Measurements from ENCODE around the gene KRTAP4-12.
"Not testable (repeated sequence)": the region's sequence is repeated elsewhere in the genome, so short reads cannot be mapped to it uniquely, and the experiment has no call there.

DNA sequence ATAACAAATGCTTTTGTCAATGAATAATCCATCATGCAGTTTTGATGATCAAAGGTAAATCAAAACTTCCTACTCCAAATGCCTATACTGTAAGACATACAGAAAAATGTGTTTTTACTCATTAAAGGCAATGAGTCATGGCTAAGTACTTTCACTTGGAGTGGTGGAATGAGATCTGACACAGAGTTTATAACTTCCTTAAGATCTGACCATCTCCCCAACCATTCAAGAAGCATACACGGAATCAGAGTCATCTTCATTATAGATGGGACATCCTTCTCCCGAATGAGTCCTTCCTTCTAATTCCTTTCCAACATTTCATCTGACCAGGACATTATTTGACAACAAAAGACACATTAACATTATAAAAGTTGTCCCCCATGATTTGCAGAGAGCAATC is 40.6 kb downstream of the KRTAP4-12 start:
- TF ChIP-seq CTCF (IDR thresholded peaks at IDR 0.05; ENCODE audit: low read length); EZH2 (IDR thresholded peaks at IDR 0.05; ENCODE audit: borderline replicate concordance, low read length): not testable (repeated sequence)

Data from OCI-LY1 (cell line).